ENCODE measurements around the gene FAM149A.

FAM149A gene

DNA sequence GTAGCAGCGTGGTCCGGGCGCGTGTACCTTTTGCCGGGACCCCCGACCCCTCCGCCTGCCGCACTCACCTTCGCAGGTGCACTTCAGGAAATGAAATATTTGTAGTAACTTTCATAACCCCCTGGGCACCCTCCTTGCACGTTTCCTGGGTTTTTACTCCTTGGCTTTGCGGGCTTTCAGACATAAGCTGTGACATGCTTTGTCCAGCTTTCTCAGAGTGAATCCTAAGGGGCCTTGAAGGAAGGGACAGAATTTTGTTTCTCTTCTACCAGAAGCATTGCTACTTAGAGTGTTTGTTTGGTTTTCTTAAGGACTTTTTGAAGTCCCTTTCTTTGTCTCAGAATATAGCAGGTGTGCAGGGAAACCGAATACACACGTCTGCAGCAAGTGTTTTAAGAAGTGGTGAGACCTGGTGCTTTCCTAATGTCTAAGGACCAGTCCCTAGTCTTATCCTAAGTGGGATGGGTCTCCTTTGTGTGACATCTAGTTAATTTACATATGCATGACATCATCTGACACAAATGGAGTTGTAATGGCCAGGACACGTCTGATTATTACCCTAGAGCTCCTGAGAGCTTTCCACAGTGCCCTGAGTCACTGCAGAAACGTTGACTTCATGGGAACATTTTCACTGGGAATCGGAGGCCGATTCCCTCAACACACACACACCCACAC is 1.3 kb downstream of the FAM149A start:
- DNase-seq (ENCODE audit: low spot score) = no peak

DNA sequence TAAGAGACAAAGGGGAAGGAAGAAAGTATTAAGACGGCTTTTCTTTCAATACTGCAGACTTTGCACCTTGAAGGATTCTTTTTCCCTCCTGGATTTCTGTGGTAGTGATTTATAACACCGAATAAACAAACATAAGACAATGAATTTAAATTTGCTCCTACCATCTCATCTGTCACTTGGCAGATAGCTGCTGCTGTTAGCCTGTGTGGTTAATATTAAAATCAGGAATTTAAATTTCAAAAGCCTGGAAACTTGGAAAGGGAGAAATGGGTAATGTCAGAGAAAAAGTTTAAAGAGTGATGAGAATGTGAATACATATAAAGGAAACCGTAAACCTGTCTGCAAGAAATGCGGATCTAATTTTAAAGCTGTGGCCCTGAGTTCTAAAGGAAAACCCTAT is 3.4 kb downstream of the FAM149A start:
- DNase-seq (ENCODE audit: low spot score) = no peak

DNA sequence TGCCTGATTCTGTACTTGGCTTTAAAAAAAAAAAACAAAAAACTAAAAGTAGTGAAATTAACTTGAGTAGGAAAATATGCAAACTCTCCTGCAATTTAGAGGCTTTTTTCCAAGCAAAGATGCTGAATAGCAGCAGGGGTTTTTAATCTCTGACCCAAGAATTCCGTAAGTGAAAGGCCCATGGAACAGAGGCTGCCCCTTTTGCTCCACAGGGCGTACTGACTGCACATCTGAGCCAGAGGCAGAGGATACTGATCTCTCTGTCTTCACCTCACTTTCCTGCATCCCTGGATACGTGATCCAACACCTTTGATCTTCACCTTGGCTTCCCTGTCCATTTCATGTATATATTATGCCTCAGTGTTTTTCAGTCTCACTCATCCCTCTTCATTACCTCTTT is 3.9 kb downstream of the FAM149A start:
- no peak for DNase-seq (ENCODE audit: low spot score)

DNA sequence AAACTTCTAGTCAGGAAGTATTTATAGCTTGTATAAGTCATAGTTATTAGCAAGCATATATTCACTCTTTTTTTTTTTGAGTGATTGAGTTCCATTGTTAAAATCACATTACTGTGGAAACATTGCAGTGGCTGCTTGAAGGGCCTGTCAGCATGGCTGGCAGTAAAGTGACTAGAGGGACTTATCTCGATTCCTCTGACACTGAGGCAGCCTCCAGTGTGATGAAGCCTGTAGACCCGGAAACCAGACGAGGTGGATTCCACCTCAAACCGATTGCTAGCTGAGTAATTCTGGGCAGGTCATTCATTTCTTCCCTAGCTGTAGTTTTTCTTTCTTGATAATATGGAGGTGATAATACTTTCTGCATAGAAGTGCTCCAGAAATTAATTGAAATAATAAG is 4.7 kb downstream of the FAM149A start:
- DNase-seq (ENCODE audit: low spot score) = no peak

DNA sequence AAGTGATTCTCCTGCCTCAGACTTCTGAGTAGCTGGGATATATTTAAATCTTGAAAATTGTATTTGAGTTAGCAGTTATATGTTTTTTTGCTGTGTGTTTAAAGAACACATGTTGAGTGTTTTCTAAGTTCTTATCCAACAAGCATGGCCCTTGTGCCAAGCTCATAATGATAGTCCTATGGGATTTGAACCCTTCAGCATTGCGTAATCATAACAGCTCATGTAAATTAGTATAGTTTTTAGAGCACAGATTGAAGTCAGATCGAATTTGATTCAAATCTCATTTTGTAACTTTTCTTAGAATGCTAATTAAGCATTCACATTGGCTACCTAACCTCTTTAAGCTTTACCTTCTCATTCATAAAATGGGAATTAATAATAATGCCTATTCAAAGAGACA is 12.2 kb downstream of the FAM149A start:
- no peak for DNase-seq (ENCODE audit: low spot score)

DNA sequence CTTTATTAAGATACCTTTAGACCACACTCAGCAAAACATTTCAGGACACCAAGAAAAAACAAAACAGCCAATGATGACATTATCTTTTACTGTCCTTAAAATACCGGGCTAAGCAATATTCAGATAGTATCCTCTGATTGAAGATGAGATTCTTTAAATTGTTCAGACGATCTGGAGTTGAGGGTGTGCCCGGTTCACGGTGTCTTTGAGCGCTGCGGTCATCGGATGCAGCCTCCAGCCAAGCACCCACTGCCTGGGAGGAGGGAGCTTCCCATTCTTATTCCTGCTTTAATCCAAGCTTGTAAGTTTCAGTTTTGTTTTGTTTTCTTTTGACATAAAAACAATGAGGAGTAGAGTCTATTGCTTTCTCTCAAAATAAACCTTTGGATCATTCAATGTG is 14.1 kb downstream of the FAM149A start:
- no peak for DNase-seq (ENCODE audit: low spot score)

DNA sequence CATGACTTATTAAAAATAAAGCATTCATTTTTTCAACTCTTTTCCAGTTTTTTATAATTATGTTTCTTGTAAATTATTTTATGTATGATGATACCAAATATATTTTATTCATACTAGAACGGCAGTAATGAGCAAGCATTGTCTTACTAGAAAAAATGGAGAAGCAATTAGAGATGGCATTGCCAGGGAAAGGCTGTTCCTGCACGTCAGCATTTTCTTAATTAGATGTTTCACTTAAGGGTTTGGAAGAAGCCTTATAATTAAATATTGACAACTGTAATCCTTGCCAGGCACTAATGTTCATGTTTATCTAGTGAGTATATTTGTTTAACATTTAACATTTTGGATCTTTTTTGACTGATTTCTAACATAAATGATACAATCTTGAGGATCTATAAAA is 16.6 kb downstream of the FAM149A start:
- no peak for DNase-seq (ENCODE audit: low spot score)

DNA sequence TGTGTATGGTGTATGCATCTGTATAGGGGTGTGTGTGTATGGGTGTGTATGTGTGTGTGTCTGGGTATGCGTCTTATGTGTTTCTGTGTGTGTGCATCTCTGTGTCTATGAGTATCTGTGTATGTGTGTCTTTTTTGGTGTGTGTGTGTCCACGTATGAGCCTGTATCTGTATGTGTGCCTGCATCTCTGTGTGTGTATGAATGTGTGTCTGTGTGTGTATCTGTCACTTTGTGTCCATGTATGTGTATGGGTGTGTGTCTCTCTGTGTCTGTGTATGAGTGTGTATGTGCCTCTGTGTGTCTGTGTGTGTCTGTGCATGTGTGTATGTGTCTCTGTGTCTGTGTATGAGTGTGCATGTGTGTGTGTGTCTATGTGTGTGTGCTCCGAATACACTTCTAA is 24.3 kb downstream of the FAM149A start:
- DNase-seq (ENCODE audit: low spot score) = no peak

DNA sequence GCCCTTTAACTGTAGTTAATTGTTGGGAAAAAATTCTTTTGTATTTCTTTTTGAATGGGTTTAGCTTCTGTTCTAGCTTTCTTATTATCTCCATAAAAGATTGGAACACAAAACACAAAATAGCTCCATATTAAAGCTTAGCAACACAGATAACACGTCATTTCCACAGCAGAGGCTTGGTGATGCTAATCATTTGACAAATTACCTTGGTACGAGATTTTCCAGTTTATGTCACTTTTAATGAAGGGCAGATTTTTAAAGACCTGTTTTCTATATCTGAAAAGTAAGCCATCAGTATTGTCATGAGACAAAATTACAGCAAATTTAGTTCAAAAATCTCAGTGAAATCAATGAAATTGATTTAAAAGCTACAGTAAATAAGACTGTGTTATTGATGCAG is 27.4 kb downstream of the FAM149A start:
- no peak for DNase-seq (ENCODE audit: low spot score)

DNA sequence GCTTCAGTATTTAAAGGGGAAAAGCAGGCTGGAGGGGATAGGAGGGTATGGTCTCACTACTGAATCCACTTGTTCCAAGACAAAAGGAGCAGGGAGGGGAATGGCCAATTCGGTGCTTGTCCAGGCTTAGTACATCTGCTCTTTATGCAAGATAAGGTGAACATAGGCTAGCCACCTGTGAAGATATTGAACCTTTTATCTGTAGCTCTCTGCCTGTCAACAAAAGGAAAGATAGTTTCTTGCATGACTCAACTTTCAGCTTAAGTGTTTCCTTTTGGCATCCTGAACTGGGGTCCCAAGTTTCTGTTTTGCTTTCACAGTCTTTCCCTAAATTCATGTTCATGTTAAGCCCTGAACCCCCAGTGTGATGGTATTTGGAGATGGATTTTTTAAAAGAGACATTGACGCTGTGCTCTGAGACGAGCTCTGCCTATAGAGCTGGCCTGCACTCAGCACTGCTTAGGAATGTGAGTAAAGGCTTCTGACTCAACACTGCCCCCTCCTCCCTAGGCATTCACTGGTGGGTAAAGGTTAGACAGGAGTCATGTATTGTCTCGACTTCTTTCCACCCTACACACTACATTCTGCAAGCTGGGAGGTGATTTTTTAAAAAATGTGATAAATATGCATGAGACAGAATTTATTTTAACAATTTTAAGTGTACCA is 28.2 kb downstream of the FAM149A start:
- DNase-seq (ENCODE audit: low spot score) = no peak

DNA sequence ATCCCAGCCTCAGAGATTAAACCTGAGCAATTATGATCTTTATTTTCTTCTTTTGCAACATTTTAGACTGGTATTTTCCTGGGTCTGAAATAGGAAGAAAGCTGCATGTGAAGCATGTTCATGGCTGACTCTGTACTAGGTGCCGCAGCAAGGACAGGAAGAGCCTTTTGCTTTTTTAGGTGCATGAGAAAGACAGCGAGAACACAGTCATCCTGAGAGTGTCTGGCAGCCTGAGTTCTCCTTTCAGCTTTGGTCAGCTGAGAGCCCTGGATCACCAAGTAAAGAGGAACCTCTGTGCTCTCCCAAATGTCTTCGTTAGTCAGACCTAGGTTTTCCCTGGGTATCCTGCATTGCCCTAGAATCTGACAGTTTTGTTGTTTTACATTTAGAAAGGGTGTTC is 29.8 kb downstream of the FAM149A start:
- DNase-seq (ENCODE audit: low spot score) = no peak

DNA sequence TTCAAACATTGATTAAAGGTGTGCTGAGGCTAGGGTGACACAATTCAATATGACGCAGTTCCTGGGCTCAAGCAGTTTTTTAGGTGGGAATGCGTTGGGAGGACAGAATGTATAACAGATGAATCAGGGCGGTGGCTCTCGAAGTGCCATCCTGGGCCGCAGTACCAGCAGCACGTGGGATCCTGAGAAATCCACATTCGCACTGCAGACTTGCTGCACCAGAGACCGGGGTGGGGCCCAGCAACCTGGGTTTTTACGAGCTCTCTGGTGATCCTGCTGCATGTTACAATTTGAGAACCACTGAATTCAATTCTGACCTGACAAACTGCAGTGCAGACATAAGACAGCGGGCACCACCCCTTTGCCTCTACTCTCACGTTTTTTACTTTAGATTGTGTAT is 30.4 kb downstream of the FAM149A start:
- no peak for DNase-seq (ENCODE audit: low spot score)

DNA sequence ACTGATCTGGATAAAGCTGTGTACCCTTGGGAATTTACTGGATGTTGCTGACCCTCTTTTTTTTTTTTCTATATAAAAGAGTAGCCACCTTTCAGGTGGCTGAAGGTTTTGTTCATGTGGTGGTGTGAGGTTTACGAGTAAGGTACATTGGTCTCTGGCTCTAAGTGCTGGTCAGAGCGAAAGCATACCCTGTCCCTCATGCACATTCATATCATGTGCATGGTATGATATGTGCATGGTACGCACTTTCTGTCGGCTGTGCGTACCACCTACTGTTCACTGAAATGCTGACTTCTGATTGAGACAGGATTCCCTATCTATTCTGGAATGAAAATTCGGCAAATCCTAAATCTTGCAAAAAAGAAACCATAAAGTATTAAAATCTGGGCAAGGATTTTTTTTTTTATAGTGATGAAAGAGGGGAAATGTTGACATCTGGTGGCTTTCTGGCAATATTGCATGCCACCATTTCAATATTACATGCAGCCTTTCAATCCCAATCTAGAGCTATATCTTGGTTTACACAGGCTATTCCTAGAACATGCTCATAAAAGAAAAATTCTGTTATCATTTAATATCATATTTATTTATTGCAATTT is 32.8 kb downstream of the FAM149A start:
- no peak for DNase-seq (ENCODE audit: low spot score)

DNA sequence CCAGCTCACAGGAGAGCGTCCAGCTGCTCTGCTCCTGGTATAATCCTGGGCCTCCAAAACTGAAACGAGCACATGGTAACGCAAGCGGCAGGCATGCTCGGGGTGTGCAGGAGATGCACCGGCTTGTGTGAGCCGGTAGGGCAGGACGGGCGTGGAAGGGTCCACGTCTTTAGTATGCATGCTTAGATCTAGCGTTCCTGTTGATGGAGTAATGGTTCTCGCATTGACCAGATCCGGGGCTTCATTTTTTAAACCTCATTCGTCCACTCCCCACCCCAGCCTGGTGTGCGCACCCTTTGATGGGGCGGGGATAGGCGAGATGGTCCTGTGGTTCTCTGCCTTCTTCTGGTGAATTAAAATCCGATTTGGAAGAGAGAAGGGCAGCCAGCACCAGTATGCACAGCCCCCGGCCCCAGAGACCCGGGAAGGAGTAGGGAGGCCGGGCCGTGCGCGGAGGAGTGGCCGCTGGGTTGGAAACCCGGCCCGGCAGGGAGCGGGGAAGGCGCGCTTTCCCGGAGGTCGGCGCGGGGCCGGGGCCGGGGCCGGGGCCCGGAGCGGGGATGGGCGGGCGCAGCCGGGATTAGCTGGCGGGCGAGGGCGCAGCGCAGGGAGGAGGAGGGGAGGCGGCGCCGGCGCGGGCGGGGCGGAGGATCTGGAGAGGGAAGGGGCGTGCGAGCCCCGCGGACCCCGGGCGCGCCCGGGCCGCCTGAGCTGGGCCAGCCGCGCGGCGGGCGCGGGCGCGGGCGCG is 39.9 kb downstream of the FAM149A start:
- DNase-seq (ENCODE audit: low spot score) = no peak

DNA sequence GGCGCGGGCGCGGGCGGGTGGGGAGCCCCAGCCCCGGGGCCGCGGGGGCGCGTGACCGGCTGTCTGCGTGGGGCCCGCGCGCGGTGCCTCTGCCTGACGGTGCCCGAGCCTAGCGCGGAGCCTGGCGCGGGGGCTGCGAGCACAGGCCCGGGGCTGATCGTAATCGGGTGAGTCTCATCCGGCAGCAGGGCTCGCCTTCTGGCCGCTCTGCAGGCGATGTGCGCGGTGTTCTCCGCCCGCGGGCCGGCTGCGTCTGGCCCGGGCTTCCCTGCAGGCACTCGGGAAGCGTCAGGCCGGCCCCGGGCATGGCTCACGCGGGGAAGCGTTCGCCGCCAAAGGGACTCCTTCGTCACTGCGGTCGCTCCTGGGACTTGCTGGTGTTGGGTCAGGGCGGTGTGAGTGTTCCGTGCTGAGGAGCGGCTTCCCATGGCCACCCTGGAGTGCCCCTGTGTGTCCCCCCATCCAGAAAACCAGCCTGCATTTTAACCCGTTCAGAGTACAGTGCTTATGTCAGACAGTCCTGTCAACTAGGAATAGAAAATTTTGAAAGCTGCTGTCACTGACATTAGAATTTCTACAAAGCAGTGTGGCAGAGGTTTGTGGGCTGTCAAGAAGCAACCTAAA is 40.6 kb downstream of the FAM149A start:
- no peak for DNase-seq (ENCODE audit: low spot score)

DNA sequence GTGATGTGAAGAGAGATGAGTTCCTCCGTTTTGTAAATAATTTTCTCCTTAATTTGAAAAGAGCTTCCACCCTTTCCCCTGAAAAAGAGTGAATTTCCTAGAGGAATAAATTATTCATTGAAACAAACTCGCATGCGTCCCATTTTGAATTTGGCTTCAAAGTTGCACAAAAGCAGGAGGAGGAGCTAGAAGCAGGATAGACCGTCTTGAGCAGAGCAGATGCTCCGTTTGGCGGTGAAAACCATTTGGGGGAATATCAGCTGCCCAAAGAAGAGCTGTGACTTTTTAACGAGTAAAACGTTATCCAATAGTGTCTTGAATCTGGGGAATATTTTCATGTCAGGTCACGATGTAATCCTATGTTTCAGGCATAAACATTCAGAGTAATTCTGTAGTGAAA is 42.0 kb downstream of the FAM149A start:
- DNase-seq (ENCODE audit: low spot score) = no peak

DNA sequence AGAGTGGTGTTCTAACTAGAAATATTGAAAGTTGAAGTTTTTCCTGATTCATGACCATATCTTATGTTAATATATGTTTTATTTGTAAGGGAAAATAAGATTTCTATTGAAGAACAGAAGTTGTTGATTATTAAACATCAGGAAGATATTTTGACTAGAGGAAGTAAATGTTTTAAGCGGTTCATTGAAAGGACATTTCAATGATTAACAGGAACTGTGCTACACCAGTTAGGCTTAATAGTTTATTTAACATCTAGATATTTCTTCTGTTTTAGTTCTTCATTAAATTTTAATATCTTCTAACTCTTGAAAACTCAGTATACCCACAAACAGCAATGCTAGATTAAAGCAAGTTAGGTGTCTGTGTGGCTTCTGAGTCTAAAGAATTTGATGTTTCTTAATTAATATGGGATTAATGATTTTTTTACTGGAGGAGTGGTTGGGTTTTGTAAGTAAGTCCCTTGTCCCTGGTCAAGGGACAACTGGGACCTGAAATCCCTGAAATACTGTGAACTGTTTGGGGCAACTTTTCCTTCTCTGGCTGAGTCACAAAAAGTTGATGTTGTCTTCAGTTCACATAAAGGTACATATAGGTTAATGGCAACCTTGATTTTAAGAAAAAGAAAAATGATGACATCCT is 44.0 kb downstream of the FAM149A start:
- no peak for DNase-seq (ENCODE audit: low spot score)

DNA sequence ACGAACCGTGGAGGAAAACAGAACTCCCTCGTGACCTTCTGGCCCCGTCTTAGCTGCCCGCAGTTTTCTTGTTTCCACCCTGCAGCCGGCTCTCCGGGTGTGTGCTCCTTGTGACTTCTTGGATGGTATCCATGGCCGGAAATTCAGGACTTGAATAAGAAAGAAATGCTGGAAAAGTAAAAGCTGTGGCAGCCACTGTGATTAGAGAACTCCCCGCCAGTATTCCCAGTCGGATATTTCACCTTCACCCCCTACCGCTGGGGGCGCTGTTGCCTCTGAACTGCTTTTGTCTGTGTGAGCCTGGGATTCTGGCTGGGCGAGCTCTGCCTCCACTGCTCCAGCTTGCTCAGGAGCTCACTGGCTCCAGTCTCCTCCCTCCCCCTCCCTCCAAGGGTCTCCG is 45.4 kb downstream of the FAM149A start:
- no peak for DNase-seq (ENCODE audit: low spot score)

DNA sequence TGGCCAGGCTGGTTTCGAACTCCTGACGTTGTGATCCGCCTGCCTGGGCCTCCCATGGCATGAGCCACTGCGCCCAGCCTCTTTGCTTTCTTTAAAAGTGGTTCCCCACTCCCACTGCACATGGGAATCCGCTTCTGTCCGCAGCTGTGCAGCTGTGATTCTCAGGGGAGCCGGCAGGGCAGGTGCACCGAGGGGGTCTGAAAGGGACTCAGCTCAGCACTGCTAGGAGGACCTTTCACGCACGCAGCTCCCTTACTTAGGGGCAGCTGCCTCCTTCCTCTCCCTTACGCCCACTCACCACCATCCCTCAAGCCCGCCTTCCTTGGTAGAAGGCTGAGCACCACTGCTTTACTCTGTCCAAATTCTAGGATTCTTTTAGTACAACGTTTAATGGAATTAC is 46.4 kb downstream of the FAM149A start:
- DNase-seq (ENCODE audit: low spot score) = no peak

DNA sequence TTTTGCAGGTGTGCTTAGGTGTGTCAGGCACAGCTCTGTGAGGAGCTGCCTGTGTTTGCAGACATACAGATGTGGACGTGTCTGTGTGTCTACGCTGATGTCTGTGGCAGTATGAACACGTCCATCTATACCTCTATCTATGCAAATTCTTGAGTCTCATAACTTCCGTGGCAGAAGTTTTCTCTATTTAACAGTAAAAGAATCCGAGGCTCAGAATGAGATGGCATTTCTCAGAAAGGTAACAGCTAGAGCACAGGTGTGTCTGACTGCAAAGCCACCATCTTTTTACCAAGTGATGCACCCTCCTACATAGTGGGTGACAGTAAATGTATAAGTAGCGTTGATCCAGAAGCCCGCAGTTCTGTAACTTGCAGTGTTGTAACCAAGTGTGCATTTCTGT is 47.0 kb downstream of the FAM149A start:
- no peak for DNase-seq (ENCODE audit: low spot score)

DNA sequence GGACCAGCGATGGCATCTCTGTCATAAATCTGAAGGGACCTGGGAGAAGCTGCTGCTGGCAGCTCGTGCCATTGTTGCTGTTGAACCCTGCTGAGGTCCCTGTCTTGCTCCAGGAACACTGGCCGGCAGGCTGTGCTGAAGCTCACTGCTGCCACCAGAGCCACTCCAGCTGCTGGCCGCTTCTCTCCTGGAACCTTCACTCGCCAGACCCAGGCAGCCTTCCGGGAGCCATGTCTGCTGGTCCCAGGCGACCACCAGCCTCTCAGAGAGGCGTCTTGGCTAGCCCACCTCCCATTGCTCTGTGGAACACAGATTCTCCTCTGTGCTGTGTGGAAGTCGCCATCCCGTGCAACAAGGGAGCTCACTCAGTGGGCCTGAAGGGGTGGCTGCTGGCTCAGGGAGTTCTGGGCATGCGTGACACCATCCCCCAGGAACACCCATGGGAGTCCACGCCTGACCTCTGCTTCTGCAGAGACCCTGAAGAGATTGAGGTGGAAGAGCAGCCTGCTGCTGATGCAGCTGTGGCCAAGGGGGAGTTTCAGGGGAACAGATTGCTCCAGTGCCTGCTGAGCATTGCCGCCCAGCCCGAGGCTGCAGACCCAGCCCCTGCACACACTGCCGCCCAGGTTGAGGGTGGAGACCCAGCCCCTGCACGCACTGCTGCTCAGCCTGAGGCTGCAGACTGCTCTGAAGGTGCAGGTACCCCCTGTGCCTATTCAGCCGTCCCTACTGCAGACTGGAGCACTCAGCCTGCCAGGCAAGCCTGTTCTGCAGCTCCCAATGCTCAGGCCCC is 53.7 kb downstream of the FAM149A start:
- no peak for DNase-seq (ENCODE audit: low spot score)
